Esophagus muscularis mucosa (tissue), 4 donors: ENCODE data around the gene RSPO1. TPM values are rescaled to one million over a fixed set of nuclear protein-coding genes. Genes with fewer than 3 reads are reported as not detected.

Experiments used
- DNase-seq: peaks from one replicate; pipeline ENCODE4 v3.0.0-alpha.2; 2017; ENCODE audit errors: extremely low spot score
- H3K27ac ChIP-seq, 4 donors: fragments of 200-600 bp; sonication (generic); replicated peaks in 1 of 4; 1 replicate in 3 of 4; 2 replicates in 1 of 4; pipeline ENCODE4 v1.5.1; 2016 to 2019; ENCODE audit warnings: mild to moderate bottlenecking in 1 of 4
- H3K27me3 ChIP-seq, 4 donors: fragments of 200-600 bp; sonication (generic); one replicate each; pipeline versions ENCODE4 v1.5.1 to v1.6.0; 2016 to 2019
- H3K36me3 ChIP-seq, 4 donors: fragments of 200-600 bp; sonication (generic); one replicate each; pipeline ENCODE4 v1.5.1; 2016 to 2019
- H3K4me1 ChIP-seq, 4 donors: fragments of 200-600 bp; sonication (generic); one replicate each; pipeline ENCODE4 v1.5.1; 2016 to 2019
- H3K4me3 ChIP-seq, 4 donors: fragments of 200-600 bp; sonication (generic); 1 replicate in 2 of 4; 2 replicates in 2 of 4; pipeline ENCODE4 v1.5.1; 2016 to 2019; ENCODE audit warnings: mild to moderate bottlenecking in 4 of 4, moderate library complexity in 1 of 4
- H3K9me3 ChIP-seq, 4 donors: fragments of 200-600 bp; sonication (generic); 1 replicate in 3 of 4; 2 replicates in 1 of 4; pipeline ENCODE4 v1.5.1; 2016 to 2019
- EP300 ChIP-seq: sonication (generic); formaldehyde crosslinking; IDR thresholded peaks from one replicate; pipeline ENCODE4 v1.6.1; 2017; ENCODE audit warnings: antibody characterized with exemption
- POLR2A ChIP-seq: fragments of 450-650 bp; IDR thresholded peaks from one replicate; pipeline ENCODE4 v1.6.1; 2017; ENCODE audit warnings: antibody characterized with exemption, moderate library complexity, mild to moderate bottlenecking, low read depth
- POLR2AphosphoS5 ChIP-seq, 2 donors: sonication (generic); formaldehyde crosslinking; IDR thresholded peaks; one replicate each; pipeline ENCODE4 v1.6.1; 2017; ENCODE audit warnings: antibody characterized with exemption in 2 of 2
- WGBS: methylation state at CpG from one replicate; pipeline ENCODE4 v1.1.5; 2018; 5-methylcytosine and 5-hydroxymethylcytosine counted together
- intact Hi-C: fragments of 100-400 bp; cut with DNase I; formaldehyde crosslinking; loops from one replicate; pipeline ENCODE4 v1.15.1; 2023
- total RNA-seq, 4 donors: library from RNA; depleted of rRNA; stranded (reverse); fragments of >200 nt; gene quantifications; one replicate each; pipeline versions ENCODE4 v1.1.0 to v1.2.1, GENCODE V29; 2016
- TF ChIP-seq, protein P1 (sequence below), 3 experiments: fragments of 200-600 bp in 2 of 3; fragments of 450-650 bp in 1 of 3; sonication (generic) in 2 of 3; IDR thresholded peaks; one replicate each; pipeline ENCODE4 v1.5.1; 2017 to 2019; ENCODE audit warnings: antibody characterized with exemption in 3 of 3, mild to moderate bottlenecking in 2 of 3, moderate library complexity in 1 of 3

RSPO1 gene
- total RNA-seq, 4 donors from 2014 or later: 1.0 to 1.8 (median 1.5) TPM

DNA sequence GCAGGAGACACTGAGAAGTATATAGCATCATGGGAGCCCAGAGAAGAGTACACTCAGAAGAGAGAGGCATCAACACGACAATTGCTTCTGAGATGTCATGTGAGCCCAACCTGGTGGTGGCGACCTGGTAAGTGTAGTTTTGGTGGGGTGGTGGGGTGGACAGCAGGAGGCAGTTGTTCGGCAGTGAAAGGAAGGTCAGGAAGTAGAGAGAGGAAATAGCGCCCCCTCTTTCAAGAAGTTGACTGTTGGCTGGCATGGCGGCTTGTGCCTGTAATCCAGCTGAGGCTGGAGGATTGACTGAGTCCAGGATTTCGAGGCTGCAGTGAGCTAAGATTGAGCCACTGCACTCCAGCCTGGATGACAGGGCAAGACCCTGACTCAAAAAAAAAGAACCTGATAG is 12.6 kb downstream of the RSPO1 start:
- TF ChIP-seq POLR2A (no peak), EP300 (no peak)
- TF ChIP-seq, protein P1, sequence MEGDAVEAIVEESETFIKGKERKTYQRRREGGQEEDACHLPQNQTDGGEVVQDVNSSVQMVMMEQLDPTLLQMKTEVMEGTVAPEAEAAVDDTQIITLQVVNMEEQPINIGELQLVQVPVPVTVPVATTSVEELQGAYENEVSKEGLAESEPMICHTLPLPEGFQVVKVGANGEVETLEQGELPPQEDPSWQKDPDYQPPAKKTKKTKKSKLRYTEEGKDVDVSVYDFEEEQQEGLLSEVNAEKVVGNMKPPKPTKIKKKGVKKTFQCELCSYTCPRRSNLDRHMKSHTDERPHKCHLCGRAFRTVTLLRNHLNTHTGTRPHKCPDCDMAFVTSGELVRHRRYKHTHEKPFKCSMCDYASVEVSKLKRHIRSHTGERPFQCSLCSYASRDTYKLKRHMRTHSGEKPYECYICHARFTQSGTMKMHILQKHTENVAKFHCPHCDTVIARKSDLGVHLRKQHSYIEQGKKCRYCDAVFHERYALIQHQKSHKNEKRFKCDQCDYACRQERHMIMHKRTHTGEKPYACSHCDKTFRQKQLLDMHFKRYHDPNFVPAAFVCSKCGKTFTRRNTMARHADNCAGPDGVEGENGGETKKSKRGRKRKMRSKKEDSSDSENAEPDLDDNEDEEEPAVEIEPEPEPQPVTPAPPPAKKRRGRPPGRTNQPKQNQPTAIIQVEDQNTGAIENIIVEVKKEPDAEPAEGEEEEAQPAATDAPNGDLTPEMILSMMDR (IDR thresholded peaks at IDR 0.05): no peak
- H3K4me3 ChIP-seq: no peak overlapping the region
- WGBS: 58% methylated on average over 6 of the region's 6 CpGs
- H3K27me3 ChIP-seq: peaks cover 0 to 79% (median 0%) of the 10 kb centered on the region in 4 donors
- DNase-seq: no peak
- H3K4me1 ChIP-seq: no peaks in the 10 kb centered on the region
- H3K36me3 ChIP-seq: no peaks in the 10 kb centered on the region
- H3K9me3 ChIP-seq: no peaks in the 10 kb centered on the region
- intact Hi-C loops: no loop called here
- H3K27ac ChIP-seq: no peak overlapping the region

DNA sequence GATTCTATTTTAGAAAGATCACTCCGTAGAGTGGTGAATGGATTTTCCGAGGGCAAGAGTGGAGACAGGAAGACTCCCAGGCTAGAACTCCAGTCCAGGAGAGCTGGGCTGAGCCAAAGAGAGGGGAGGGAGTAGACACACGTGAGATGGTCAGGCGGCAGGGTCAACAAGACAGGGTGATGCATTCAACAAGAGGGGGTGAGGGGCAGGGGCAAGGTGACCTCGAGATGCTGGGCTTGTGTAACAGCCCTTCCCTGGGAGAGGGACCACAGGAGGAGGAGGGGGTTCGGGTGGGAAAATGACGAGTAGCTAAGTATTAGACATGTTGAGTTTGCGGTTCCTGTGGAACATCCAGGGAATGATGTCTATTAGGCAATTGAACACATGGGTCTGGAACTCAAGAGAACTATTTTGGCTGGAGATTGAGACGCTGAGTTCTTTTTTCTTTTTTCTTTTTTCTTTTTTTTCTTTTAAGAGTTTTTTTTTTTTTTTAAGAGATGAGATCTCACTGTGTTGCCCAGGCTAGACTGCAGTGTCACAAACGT is 13.3 kb downstream of the RSPO1 start:
- H3K27ac ChIP-seq: no peak overlapping the region
- no peaks in the 10 kb centered on the region for H3K36me3 ChIP-seq
- intact Hi-C loops: no loop called here
- H3K9me3 ChIP-seq: no peaks in the 10 kb centered on the region
- WGBS: 63% methylated on average over 10 of the region's 10 CpGs
- H3K27me3 ChIP-seq: peaks cover 0 to 79% (median 0%) of the 10 kb centered on the region in 4 donors
- TF ChIP-seq EP300 (no peak), POLR2A (no peak), POLR2AphosphoS5 (IDR thresholded peaks at IDR 0.05) (no peak)
- TF ChIP-seq, protein P1 (IDR thresholded peaks at IDR 0.05): no peak
- no peak overlapping the region for H3K4me3 ChIP-seq
- H3K4me1 ChIP-seq: no peaks in the 10 kb centered on the region
- DNase-seq: no peak

GRCh38 chr1:37620707-37621106 is 14.0 kb downstream of the RSPO1 start:
- intact Hi-C loops: no loop called here
- TF ChIP-seq, protein P1 (IDR thresholded peaks at IDR 0.05): no peak
- TF ChIP-seq POLR2AphosphoS5 (IDR thresholded peaks at IDR 0.05) (no peak), POLR2A (no peak), EP300 (no peak)

GRCh38 chr1:37616330-37616729 is 18.4 kb downstream of the RSPO1 start:
- H3K36me3 ChIP-seq: no peaks in the 10 kb centered on the region
- TF ChIP-seq POLR2AphosphoS5 (IDR thresholded peaks at IDR 0.05) (no peak), EP300 (no peak), POLR2A (no peak)
- TF ChIP-seq, protein P1 (IDR thresholded peaks at IDR 0.05): no peak
- no peak overlapping the region for H3K4me3 ChIP-seq
- no peak for DNase-seq
- intact Hi-C loops: no loop called here
- H3K27me3 ChIP-seq: peaks cover 0 to 68% (median 0%) of the 10 kb centered on the region in 4 donors
- H3K27ac ChIP-seq: no peak overlapping the region
- WGBS: 76% methylated on average over 14 of the region's 14 CpGs
- H3K4me1 ChIP-seq: no peaks in the 10 kb centered on the region
- no peaks in the 10 kb centered on the region for H3K9me3 ChIP-seq

More at GRCh38 chr1:37620707-37621106, 14.0 kb downstream of the RSPO1 start:
- Histone ChIP-seq H3K9me3 (no peaks in the 10 kb centered on the region), H3K4me3 (no peak overlapping the region), H3K27ac (no peak overlapping the region), H3K4me1 (no peaks in the 10 kb centered on the region), H3K36me3 (no peaks in the 10 kb centered on the region), H3K27me3 (peaks cover 0 to 79% (median 0%) of the 10 kb centered on the region in 4 donors)
- no peak for DNase-seq
- WGBS: 78% methylated on average over 6 of the region's 6 CpGs

DNA sequence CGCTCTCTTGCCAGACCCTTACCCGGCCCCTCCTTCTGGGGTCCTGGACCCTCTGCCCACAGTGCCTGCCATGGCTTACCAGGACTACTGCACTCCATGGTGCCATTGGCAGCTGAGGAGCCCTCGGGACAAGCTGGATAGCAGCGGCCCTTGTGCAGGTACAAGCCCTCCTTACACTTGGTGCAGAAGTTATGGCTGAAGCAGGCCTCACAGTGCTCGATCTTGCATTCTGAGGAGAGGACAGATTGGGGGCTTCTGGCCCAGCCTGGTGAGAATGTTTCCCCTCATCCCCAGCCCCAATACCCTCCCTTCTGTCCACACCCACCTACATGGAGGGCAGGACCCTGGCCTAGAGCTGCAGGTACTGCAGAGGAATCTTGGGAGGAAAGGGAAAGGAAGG is 20.6 kb downstream of the RSPO1 start:
- no peak for TF ChIP-seq POLR2AphosphoS5 (IDR thresholded peaks at IDR 0.05)
- H3K27me3 ChIP-seq: peaks cover 0 to 49% (median 0%) of the 10 kb centered on the region in 4 donors

More for the DNA sequence above, 20.6 kb downstream of the RSPO1 start:
- Histone ChIP-seq H3K27ac (no peak overlapping the region), H3K4me3 (no peak overlapping the region), H3K4me1 (no peaks in the 10 kb centered on the region), H3K36me3 (no peaks in the 10 kb centered on the region), H3K9me3 (no peaks in the 10 kb centered on the region)
- no peak for DNase-seq
- intact Hi-C loops: no loop called here
- 72% methylated on average over 2 of the region's 5 CpGs for WGBS
